WTC11 (cell line): Measurements from ENCODE around the gene GCA. TPM values are rescaled to one million over a fixed set of nuclear protein-coding genes. Genes with fewer than 3 reads are reported as not detected.

Experiments used
- ATAC-seq: fragments of 200-7000 bp; cut with Tn5 transposase; 2 replicates; pipeline ENCODE4 v1.10.0; 2021; ENCODE audit warnings: mild to moderate bottlenecking, moderate library complexity
- CTCF ChIA-PET: fragments of 300-600 bp; sonication (Branson Sonifier 250); formaldehyde crosslinking; loops from one replicate; lab custom pipeline; 2021; ENCODE audit warnings: antibody characterized with exemption; lab: Charles Lee
- POLR2A ChIA-PET: fragments of 350-600 bp; sonication (Branson Sonifier 250); formaldehyde crosslinking; loops from one replicate; lab custom pipeline; 2021; ENCODE audit warnings: antibody characterized with exemption; lab: Charles Lee
- DNase-seq: peaks from one replicate; pipeline ENCODE4 v3.0.0; 2021; ENCODE audit warnings: low spot score
- H3K27ac Mint-ChIP-seq: 2 replicates; pipeline ENCODE4 v1.8.0; 2021; ENCODE audit warnings: mixed read lengths
- H3K27me3 Mint-ChIP-seq: 2 replicates; pipeline ENCODE4 v1.8.0; 2021; ENCODE audit warnings: low read depth, mild to moderate bottlenecking, moderate library complexity, mixed read lengths
- H3K36me3 Mint-ChIP-seq: 2 replicates; pipeline ENCODE4 v1.8.0; 2021; ENCODE audit warnings: mixed read lengths
- H3K4me1 Mint-ChIP-seq: 2 replicates; pipeline ENCODE4 v1.8.0; 2022; ENCODE audit warnings: mixed read lengths
- H3K4me3 Mint-ChIP-seq: 2 replicates; pipeline ENCODE4 v1.8.0; 2021; ENCODE audit warnings: mild to moderate bottlenecking, moderate library complexity, mixed read lengths
- H3K9me3 Mint-ChIP-seq: 2 replicates; pipeline ENCODE4 v1.8.0; 2021; ENCODE audit warnings: mixed read lengths
- AR ChIP-seq: fragments of 250-450 bp; sonication (Bioruptor Pico); IDR thresholded peaks from 2 replicates; pipeline ENCODE4 v1.9.0; 2021; ENCODE audit warnings: mild to moderate bottlenecking
- ATF2 ChIP-seq: sonication (generic); formaldehyde crosslinking; IDR thresholded peaks from 2 replicates; pipeline ENCODE4 v1.8.1; 2022; ENCODE audit warnings: low read depth, missing genetic modification reagents, borderline replicate concordance
- CBFB ChIP-seq: sonication (generic); formaldehyde crosslinking; IDR thresholded peaks from 2 replicates; pipeline ENCODE4 v1.8.1; 2022; ENCODE audit warnings: mild to moderate bottlenecking, low read depth, missing genetic modification reagents
- CTCF ChIP-seq: fragments of 200-600 bp; IDR thresholded peaks from 2 replicates; pipeline ENCODE4 v1.8.0; 2022; ENCODE audit warnings: antibody characterized with exemption
- E2F4 ChIP-seq: sonication (generic); formaldehyde crosslinking; IDR thresholded peaks from 2 replicates; pipeline ENCODE4 v1.8.1; 2022; ENCODE audit warnings: low read depth, mild to moderate bottlenecking, moderate library complexity, missing genetic modification reagents, borderline replicate concordance
- ELF4 ChIP-seq: sonication (generic); formaldehyde crosslinking; IDR thresholded peaks from 2 replicates; pipeline ENCODE4 v1.8.1; 2022; ENCODE audit warnings: low read depth, mild to moderate bottlenecking, moderate library complexity, missing genetic modification reagents
- FOXP4 ChIP-seq: sonication (generic); formaldehyde crosslinking; IDR thresholded peaks from 2 replicates; pipeline ENCODE4 v1.8.0; 2022; ENCODE audit warnings: mild to moderate bottlenecking, missing genetic modification reagents
- IRF1 ChIP-seq: sonication (generic); formaldehyde crosslinking; IDR thresholded peaks from 2 replicates; pipeline ENCODE4 v1.8.0; 2023; ENCODE audit warnings: missing genetic modification reagents
- IRF2 ChIP-seq: sonication (generic); formaldehyde crosslinking; IDR thresholded peaks from 2 replicates; pipeline ENCODE4 v1.8.0; 2022; ENCODE audit warnings: low read depth, missing genetic modification reagents, borderline replicate concordance
- PRDM15 ChIP-seq: sonication (generic); formaldehyde crosslinking; IDR thresholded peaks from 2 replicates; pipeline ENCODE4 v1.8.0; 2022; ENCODE audit warnings: missing genetic modification reagents
- PREB ChIP-seq: sonication (generic); formaldehyde crosslinking; IDR thresholded peaks from 2 replicates; pipeline ENCODE4 v1.8.1; 2022; ENCODE audit warnings: mild to moderate bottlenecking, missing genetic modification reagents, moderate library complexity, borderline replicate concordance
- PRRX2 ChIP-seq: fragments of 250-450 bp; sonication (Bioruptor Pico); IDR thresholded peaks from 2 replicates; pipeline ENCODE4 v1.8.0; 2021; ENCODE audit warnings: mild to moderate bottlenecking
- RORB ChIP-seq: fragments of 250-450 bp; sonication (Bioruptor Pico); IDR thresholded peaks from 2 replicates; pipeline ENCODE4 v1.9.0; 2021; ENCODE audit warnings: mild to moderate bottlenecking
- ZBTB21 ChIP-seq: sonication (generic); formaldehyde crosslinking; IDR thresholded peaks from 2 replicates; pipeline ENCODE4 v1.8.1; 2023; ENCODE audit warnings: mild to moderate bottlenecking, missing genetic modification reagents, borderline replicate concordance
- ZNF317 ChIP-seq: sonication (generic); formaldehyde crosslinking; IDR thresholded peaks from 2 replicates; pipeline ENCODE4 v1.8.1; 2023; ENCODE audit warnings: low read depth, mild to moderate bottlenecking, moderate library complexity, missing genetic modification reagents, borderline replicate concordance
- ZNF671 ChIP-seq: fragments of 250-450 bp; sonication (Bioruptor Pico); IDR thresholded peaks from 2 replicates; pipeline ENCODE4 v1.8.0; 2021; ENCODE audit warnings: mild to moderate bottlenecking
- total RNA-seq: library from RNA; stranded (reverse); gene quantifications from 3 replicates; pipeline ENCODE4 v1.2.3, GENCODE V29; 2021

Gene GCA
- total RNA-seq, 1 experiment from 2014 or later, result 42.1 TPM

- no peak for TF ChIP-seq E2F4 (CRISPR knock-in tag)
Observed at GRCh38 chr2:162300266-162300665, 43.7 kb upstream of the GCA start (continued).

GRCh38 chr2:162301151-162301804, 42.7 kb upstream of the GCA start:
- TF ChIP-seq CTCF (peak; percentile 64; the same call in 1 of the 2 replicates), AR (CRISPR knock-in tag) (no peak)
- peak; percentile 20 for DNase-seq

GRCh38 chr2:162301877-162302276, 42.1 kb upstream of the GCA start:
- DNase-seq, result no peak
- no peak for ATAC-seq
- Mint-ChIP-seq H3K27me3 (no peaks in the 10 kb centered on the region), H3K9me3 (no peaks in the 10 kb centered on the region), H3K27ac (no peak overlapping the region), H3K4me3 (no peak overlapping the region), H3K4me1 (peaks cover 4% of the 10 kb centered on the region), H3K36me3 (no peaks in the 10 kb centered on the region)
- ChIA-PET CTCF (interaction anchor here (0.6 to 1.4 kb wide), 15 partner anchors 16 to 493 kb away, joined by 3 to 6 read pairs (median 3); partner anchors contain the start of genes GCG and IFIH1), POLR2A (no interaction called here)
- TF ChIP-seq ATF2 (CRISPR knock-in tag) (no peak), ZNF317 (no peak), ELF4 (CRISPR knock-in tag) (no peak), FOXP4 (CRISPR knock-in tag) (no peak), IRF2 (CRISPR knock-in tag) (no peak), PREB (CRISPR knock-in tag) (no peak), ZNF671 (no peak), CBFB (CRISPR knock-in tag) (no peak), RORB (CRISPR knock-in tag) (no peak), PRRX2 (CRISPR knock-in tag) (no peak), PRDM15 (CRISPR knock-in tag) (no peak), ZBTB21 (CRISPR knock-in tag) (no peak), IRF1 (no peak)

More at GRCh38 chr2:162301151-162301804, 42.7 kb upstream of the GCA start:
- ChIA-PET POLR2A (no interaction called here), CTCF (interaction anchor here (0.6 to 1.4 kb wide), 16 partner anchors 16 to 494 kb away, joined by 3 to 6 read pairs (median 3); partner anchors contain the start of genes GCG and IFIH1)
- no peak overlapping the region for H3K27ac Mint-ChIP-seq
- no peaks in the 10 kb centered on the region for H3K36me3 Mint-ChIP-seq
- no peak overlapping the region for H3K4me3 Mint-ChIP-seq
- no peaks in the 10 kb centered on the region for H3K27me3 Mint-ChIP-seq
- ATAC-seq, result peak; percentile 34; the same call in 1 of the 2 replicates
- H3K9me3 Mint-ChIP-seq, result no peaks in the 10 kb centered on the region
- no peaks in the 10 kb centered on the region for H3K4me1 Mint-ChIP-seq
